B cell (primary cell): Measurements from ENCODE around the gene FER.

Source experiments
- CTCF ChIP-seq: fragments of 200-600 bp; IDR thresholded peaks from one replicate; pipeline ENCODE4 v1.8.0; 2022; ENCODE audit warnings: antibody characterized with exemption, mild to moderate bottlenecking
- EZH2 ChIP-seq: IDR thresholded peaks from 2 replicates; pipeline ENCODE4 v1.6.1; 2012; ENCODE audit warnings: borderline replicate concordance, low read depth, mild to moderate bottlenecking, moderate library complexity, low read length; ENCODE audit not compliant: insufficient read depth, poor library complexity, severe bottlenecking

- TF ChIP-seq CTCF (no peak), EZH2 (no peak)
Observed at GRCh38 chr5:109016300-109016699, 268.6 kb downstream of the FER start.
